GM19455 (cell line): ENCODE measurements around the gene LSG1.

Experiments
- ATAC-seq: cut with Tn5 transposase; IDR thresholded peaks from one replicate; pipeline ENCODE4 v1.9.1; 2021; ENCODE audit not compliant: unreplicated experiment

LSG1 gene

GRCh38 chr3:194687638-194688199 is 15.7 kb upstream of the LSG1 start:
- ATAC-seq, result peak; percentile 41

- ATAC-seq, result peak; percentile 11
Measured at GRCh38 chr3:194686816-194687637, 15.0 kb upstream of the LSG1 start.

- ATAC-seq, result no peak
Measured at GRCh38 chr3:194686414-194686815, 14.4 kb upstream of the LSG1 start.

GRCh38 chr3:194685718-194686413 is 13.9 kb upstream of the LSG1 start, which contains the start of gene FAM43A:
FAM43A (plus strand) TSS chr3:194685883; CDS start chr3:194686827, 944 bp downstream.
- ATAC-seq, result peak; percentile 39

- peak; percentile 9 for ATAC-seq
Measured at GRCh38 chr3:194685065-194685717, 13.2 kb upstream of the LSG1 start.

- ATAC-seq, result no peak
Measured at GRCh38 chr3:194683380-194683779, 11.4 kb upstream of the LSG1 start.

- peak; percentile 51 for ATAC-seq
Measured at GRCh38 chr3:194682694-194683310, 10.8 kb upstream of the LSG1 start.

GRCh38 chr3:194682189-194682693 is 10.2 kb upstream of the LSG1 start:
- no peak for ATAC-seq

GRCh38 chr3:194680888-194681615 is 9.1 kb upstream of the LSG1 start:
- no peak for ATAC-seq

GRCh38 chr3:194676471-194676870 is 4.5 kb upstream of the LSG1 start:
- ATAC-seq, result no peak

GRCh38 chr3:194675680-194676079 is 3.7 kb upstream of the LSG1 start:
- no peak for ATAC-seq

- no peak for ATAC-seq
Measured at GRCh38 chr3:194675081-194675640, 3.2 kb upstream of the LSG1 start.

- ATAC-seq, result no peak
Measured at GRCh38 chr3:194673761-194674160, 1.8 kb upstream of the LSG1 start.

- ATAC-seq, result no peak
Measured at GRCh38 chr3:194672876-194673275, 885 bp upstream of the LSG1 start.

GRCh38 chr3:194671511-194671899 is 486 bp downstream of the LSG1 start:
- ATAC-seq, result peak; percentile 21

- no peak for ATAC-seq
Measured at GRCh38 chr3:194667363-194667762, 4.6 kb downstream of the LSG1 start.

GRCh38 chr3:194664857-194665256 is 7.1 kb downstream of the LSG1 start:
- ATAC-seq, result no peak

- no peak for ATAC-seq
Measured at GRCh38 chr3:194661946-194662345, 10.0 kb downstream of the LSG1 start.

- no peak for ATAC-seq
Measured at GRCh38 chr3:194661374-194661773, 10.6 kb downstream of the LSG1 start.

- no peak for ATAC-seq
Measured at GRCh38 chr3:194659778-194660177, 12.2 kb downstream of the LSG1 start.
